HFFc6 (cell line): ENCODE results near the gene IGSF1. TPM values are rescaled to one million over a fixed set of nuclear protein-coding genes. Genes with fewer than 3 reads are reported as not detected.

Experiments used
- DNase-seq: peaks from one replicate; pipeline ENCODE4 v3.0.0-alpha.2; 2018
- H3K27ac Mint-ChIP-seq: 2 replicates; pipeline ENCODE4 v1.8.0; 2020; ENCODE audit warnings: mild to moderate bottlenecking, mixed read lengths
- H3K27me3 Mint-ChIP-seq: 2 replicates; pipeline ENCODE4 v1.8.0; 2021; ENCODE audit warnings: mild to moderate bottlenecking, moderate library complexity, mixed read lengths; ENCODE audit not compliant: insufficient read depth
- H3K36me3 Mint-ChIP-seq: 2 replicates; pipeline ENCODE4 v1.8.0; 2021; ENCODE audit warnings: low read depth, mixed read lengths
- H3K4me1 Mint-ChIP-seq: 2 replicates; pipeline ENCODE4 v1.8.0; 2020; ENCODE audit warnings: low read depth, mixed read lengths
- H3K4me3 Mint-ChIP-seq: 2 replicates; pipeline ENCODE4 v1.8.0; 2020; ENCODE audit warnings: mild to moderate bottlenecking, moderate library complexity, mixed read lengths
- H3K9me3 Mint-ChIP-seq: 2 replicates; pipeline ENCODE4 v1.8.0; 2020; ENCODE audit warnings: mild to moderate bottlenecking, mixed read lengths
- CTCF ChIP-seq: fragments of 200-600 bp; sonication (generic); IDR thresholded peaks from 2 replicates; pipeline ENCODE4 v1.5.0; 2021; ENCODE audit warnings: antibody characterized with exemption, mild to moderate bottlenecking
- total RNA-seq, 6 experiments: library from RNA; stranded (reverse); fragmentation: NEBNext Ultra II Directional; extraction: Animal tissue kit (Norgen Biotek cat#: 25700); gene quantifications; 2 replicates in 1 of 6; 3 replicates in 5 of 6; pipeline ENCODE4 v1.2.3, GENCODE V29; 2021

Gene IGSF1
- total RNA-seq, 6 experiments from 2014 or later = not detected

GRCh38 chrX:131322651-131323050, 33.5 kb upstream of the IGSF1 start:
- Mint-ChIP-seq H3K9me3 (peaks cover 5% of the 10 kb centered on the region; the same call in 1 of the 2 replicates), H3K27ac (no peak overlapping the region), H3K4me3 (no peak overlapping the region), H3K36me3 (no peaks in the 10 kb centered on the region), H3K27me3 (no peaks in the 10 kb centered on the region), H3K4me1 (no peaks in the 10 kb centered on the region)
- DNase-seq = no peak
- TF ChIP-seq CTCF = no peak

- no peaks in the 10 kb centered on the region for H3K27me3 Mint-ChIP-seq
- no peak for TF ChIP-seq CTCF
- H3K9me3 Mint-ChIP-seq = no peaks in the 10 kb centered on the region; the same call in 1 of the 2 replicates
- DNase-seq = no peak
- H3K36me3 Mint-ChIP-seq = no peaks in the 10 kb centered on the region
- no peaks in the 10 kb centered on the region for H3K4me1 Mint-ChIP-seq
- H3K4me3 Mint-ChIP-seq = no peak overlapping the region
- H3K27ac Mint-ChIP-seq = no peak overlapping the region
These were observed 28.2 kb upstream of the IGSF1 start for GRCh38 chrX:131317326-131317725.

GRCh38 chrX:131316260-131316659, 27.2 kb upstream of the IGSF1 start:
- H3K27me3 Mint-ChIP-seq = no peaks in the 10 kb centered on the region
- DNase-seq = no peak
- H3K4me3 Mint-ChIP-seq = no peak overlapping the region
- H3K4me1 Mint-ChIP-seq = no peaks in the 10 kb centered on the region
- no peak for TF ChIP-seq CTCF
- H3K27ac Mint-ChIP-seq = no peak overlapping the region
- no peaks in the 10 kb centered on the region; the same call in 1 of the 2 replicates for H3K9me3 Mint-ChIP-seq
- no peaks in the 10 kb centered on the region for H3K36me3 Mint-ChIP-seq

GRCh38 chrX:131308980-131309379, 19.9 kb upstream of the IGSF1 start:
- Mint-ChIP-seq H3K36me3 (no peaks in the 10 kb centered on the region), H3K9me3 (no peaks in the 10 kb centered on the region), H3K4me3 (no peak overlapping the region), H3K27me3 (no peaks in the 10 kb centered on the region), H3K27ac (no peak overlapping the region), H3K4me1 (no peaks in the 10 kb centered on the region)
- no peak for TF ChIP-seq CTCF
- DNase-seq = no peak

GRCh38 chrX:131306601-131307000, 17.5 kb upstream of the IGSF1 start:
- Mint-ChIP-seq H3K27me3 (no peaks in the 10 kb centered on the region), H3K27ac (no peak overlapping the region), H3K4me1 (no peaks in the 10 kb centered on the region), H3K9me3 (no peaks in the 10 kb centered on the region), H3K36me3 (no peaks in the 10 kb centered on the region), H3K4me3 (no peak overlapping the region)
- DNase-seq = no peak
- no peak for TF ChIP-seq CTCF

- no peaks in the 10 kb centered on the region for H3K36me3 Mint-ChIP-seq
- no peak for DNase-seq
These were observed 16.8 kb upstream of the IGSF1 start for GRCh38 chrX:131305926-131306325.

More at GRCh38 chrX:131305926-131306325, 16.8 kb upstream of the IGSF1 start:
- H3K4me1 Mint-ChIP-seq = no peaks in the 10 kb centered on the region
- no peak for TF ChIP-seq CTCF
- no peak overlapping the region for H3K27ac Mint-ChIP-seq
- H3K27me3 Mint-ChIP-seq = no peaks in the 10 kb centered on the region
- H3K4me3 Mint-ChIP-seq = no peak overlapping the region
- no peaks in the 10 kb centered on the region for H3K9me3 Mint-ChIP-seq
